Measurements from ENCODE around the gene TP73. TPM values are rescaled to one million over a fixed set of nuclear protein-coding genes. Genes with fewer than 3 reads are reported as not detected.

Gene TP73
- polyA plus RNA-seq, 12 donors, result 0.56 to 9.4 (median 1.3) TPM; not detected in 2

GRCh38 chr1:3685906-3686305 lies 33.6 kb downstream of the TP73 start:
- no peak for DNase-seq

DNA sequence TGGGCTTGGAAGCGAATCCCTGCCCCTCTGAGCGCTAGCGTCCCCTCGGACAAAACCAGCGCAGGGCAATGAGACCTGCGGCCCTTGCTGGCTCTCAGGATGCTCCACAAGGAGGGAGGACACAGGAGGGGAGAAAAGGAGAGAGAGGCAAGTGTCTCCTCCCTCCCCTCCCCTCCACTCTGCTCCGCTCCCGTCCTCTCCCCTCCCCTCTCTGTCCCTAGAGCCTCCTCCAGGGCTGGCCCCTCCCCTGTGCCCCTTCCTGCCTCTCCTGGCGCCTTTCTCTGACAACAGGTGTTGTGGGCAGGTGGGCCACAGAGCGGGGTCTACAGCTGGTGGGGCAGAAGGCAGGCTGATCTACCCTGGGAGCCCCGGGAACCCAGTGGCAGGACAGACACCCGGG lies 35.2 kb downstream of the TP73 start:
- DNase-seq, result no peak

GRCh38 chr1:3688356-3689137 lies 36.2 kb downstream of the TP73 start:
- no peak for DNase-seq

DNA sequence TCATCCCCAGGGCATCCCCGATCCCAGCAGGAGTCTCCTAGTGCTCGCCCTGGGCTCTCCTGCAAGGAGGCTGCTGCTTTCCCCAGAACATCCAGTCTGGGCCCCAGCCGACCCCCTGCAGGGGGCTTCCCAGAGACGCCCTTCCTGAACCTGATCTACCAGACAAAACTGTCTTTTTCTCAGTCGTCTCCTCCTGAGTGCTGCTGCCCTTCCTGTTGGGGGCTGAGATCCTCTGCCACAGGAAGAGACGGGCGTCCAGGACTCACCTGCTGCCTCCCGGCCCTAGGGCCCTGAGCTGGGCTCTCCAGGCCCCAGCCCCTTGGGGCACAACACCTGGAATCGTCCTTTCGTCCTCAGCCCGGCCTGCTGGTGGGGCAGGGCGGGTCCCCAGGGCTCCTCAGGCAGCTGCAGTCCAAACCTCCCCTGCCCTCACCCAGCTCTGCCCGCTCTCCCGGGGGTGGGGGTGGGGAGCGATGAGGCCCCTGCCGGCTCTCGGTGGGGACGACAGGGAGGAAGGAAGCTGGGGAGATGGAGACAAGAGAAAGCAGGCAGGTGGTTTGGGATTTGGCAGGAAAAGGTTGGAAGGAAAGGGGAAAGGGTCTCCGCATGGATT lies 36.9 kb downstream of the TP73 start:
- no peak for DNase-seq

DNA sequence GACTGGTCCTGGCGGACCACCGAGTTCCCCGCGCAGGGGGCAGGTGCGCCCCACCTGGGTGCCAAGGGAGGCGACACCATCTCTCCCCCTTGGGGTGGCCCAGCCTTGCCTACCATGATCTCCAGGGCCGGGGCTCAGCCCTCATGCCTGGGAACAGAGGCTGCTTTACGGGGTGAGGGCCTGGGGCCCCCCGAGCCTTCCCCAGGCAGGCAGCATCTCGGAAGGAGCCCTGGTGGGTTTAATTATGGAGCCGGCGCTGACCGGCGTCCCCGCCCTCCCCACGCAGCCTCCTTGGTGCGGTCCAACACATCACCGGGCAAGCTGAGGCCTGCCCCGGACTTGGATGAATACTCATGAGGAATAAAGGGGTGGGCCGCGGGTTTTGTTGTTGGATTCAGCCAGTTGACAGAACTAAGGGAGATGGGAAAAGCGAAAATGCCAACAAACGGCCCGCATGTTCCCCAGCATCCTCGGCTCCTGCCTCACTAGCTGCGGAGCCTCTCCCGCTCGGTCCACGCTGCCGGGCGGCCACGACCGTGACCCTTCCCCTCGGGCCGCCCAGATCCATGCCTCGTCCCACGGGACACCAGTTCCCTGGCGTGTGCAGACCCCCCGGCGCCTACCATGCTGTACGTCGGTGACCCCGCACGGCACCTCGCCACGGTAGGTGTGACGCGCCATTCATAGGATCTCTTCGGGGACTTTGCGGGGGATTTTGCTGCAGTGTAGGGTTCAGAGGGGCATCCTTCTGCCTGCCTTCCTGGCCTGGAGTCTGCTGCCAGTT lies 38.2 kb downstream of the TP73 start:
- DNase-seq, result no peak

DNA sequence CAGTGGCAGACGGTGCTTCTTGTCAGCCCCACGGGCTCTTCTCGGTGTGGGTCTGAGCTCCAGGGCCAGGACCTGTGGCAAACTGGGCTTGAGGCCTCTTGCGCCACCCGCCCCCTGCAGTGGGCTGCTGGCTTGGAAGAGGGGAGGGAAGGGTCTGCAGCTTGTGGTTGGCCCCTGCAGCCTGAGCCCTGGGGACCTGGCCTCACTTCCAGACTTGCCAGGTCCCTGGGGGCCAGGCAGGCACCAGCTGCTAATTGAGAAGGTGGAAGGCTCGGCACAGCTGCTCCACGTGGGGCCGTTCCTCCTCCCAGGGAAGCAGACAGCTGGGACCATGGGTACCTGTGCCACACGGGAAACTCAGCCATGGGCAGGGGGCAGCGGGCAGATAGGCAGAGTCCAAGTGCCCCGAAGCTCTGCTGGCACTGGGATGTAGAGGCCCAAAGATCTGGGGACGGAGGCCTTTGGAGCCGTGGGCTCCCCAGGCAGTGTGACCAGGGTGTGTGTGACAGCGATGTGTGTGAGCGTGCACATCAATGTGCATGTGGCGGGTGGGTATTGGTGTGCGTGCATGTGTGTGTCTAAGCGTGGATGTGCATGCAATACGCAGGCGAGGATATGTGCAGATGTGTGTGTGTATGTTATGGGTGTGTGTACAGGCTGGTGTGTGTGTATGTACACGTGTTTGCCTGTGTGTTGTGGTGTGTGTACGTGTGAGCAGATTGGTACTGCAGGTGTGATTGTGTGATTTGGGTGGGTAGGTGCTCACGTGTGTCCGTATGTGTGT lies 39.3 kb downstream of the TP73 start:
- no peak for DNase-seq

DNA sequence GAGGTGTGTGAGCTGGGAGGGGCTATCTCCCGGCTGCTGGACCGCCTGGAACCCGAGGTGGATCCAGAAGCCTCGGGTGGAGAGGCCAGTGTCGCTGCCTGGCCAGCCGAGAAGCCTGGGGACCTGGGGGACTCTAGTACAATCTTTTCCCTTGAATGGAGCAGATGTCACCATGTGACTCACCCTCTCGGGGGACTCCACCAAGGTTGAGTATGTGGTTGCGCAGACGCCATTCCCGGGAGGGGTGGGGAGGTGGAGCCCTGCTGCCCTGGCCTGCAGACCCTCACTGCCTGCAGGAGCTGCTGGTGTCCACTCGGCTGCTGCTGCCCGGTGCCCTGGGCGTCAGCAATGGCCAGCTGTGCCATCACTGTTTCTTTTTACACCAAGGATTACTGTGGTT lies 40.3 kb downstream of the TP73 start:
- no peak for DNase-seq

DNA sequence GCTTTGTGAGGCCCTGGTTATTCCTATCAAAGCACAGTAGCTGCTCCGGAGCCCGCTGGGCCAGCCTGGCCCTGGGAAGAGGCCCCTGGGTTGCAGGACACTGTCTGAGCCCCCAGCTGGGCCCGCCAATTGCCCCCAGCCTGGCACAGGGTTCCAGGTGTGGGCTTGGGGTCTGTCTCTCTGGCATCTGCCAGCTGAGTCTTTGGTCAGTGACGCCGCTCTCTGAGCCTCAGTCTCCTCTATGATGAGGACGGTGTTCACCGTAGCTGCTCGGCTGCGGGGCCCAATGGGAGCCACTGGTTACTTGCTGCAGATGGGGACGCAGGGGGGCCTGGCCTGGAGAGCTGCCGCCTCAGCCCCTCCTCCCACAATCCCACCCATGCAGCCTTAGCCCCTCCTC lies 41.0 kb downstream of the TP73 start:
- no peak for DNase-seq

DNA sequence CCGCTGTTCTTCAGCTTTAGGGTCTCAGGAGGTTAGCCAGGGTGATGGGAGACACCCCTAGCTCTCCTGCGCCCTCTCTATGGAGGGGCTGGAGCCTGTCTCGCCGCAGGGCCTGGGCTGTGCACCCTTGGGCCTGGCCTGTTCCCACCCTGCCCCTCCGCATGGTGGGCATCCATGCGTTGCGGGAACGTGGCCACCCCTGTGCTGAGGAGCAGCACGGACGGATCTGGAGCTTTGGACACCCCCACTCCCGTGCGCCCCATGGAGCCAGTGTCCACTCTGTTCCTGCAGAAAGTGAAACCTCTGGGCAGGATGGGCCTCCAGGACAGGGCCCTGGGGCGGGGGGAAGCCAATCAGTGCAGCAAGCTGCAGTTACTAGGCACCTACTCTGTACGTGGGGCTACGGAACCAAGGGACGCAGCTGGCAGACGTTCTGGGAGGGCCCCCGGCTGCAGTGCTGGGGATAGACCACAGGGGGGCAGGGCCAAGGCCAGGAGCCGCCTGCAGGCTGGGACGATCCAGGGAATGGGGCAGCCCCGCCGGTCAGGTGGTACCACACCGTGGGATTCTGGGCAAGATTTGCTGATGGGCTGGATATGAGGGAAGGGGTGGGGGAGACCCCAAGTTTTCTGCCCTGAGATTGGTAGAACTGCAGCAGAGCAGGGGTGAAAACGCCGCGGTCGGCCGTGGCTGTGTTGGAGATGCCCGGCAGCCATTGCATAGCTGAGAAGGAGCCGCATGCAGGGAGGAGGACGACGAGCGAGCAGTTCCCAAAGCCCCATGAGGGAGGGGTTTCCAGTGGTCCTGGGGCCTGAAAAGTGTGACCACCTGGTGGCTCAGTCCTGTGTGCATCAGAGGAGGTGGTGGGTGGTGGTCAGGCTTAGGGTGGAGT lies 43.3 kb downstream of the TP73 start:
- DNase-seq, result no peak

- DNase-seq, result no peak
These were observed 44.4 kb downstream of the TP73 start for GRCh38 chr1:3696689-3697088.

- no peak for DNase-seq
These were observed 44.8 kb downstream of the TP73 start for GRCh38 chr1:3697104-3697503.

DNA sequence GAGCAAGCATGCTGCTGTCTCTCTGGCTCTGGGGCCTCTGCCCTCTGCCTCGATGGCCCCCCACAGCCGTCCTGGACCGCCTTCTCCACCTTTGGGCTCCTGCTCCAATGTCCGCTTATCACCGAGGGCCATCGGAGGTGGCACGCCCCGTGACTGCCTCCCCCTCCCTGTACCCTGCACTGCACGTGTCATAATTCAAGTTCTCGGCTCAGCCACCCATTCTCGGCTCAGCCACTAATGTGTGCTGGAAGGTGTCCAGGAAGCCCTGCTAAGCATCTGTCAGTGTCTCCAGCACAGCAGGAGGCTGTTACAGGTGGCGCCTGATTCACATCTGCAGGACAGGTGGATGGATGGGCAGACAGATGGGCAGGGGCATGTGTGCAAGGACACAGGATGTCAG lies 45.5 kb downstream of the TP73 start:
- no peak for DNase-seq

- no peak for DNase-seq
These were observed 46.5 kb downstream of the TP73 start for GRCh38 chr1:3698660-3699408.

DNA sequence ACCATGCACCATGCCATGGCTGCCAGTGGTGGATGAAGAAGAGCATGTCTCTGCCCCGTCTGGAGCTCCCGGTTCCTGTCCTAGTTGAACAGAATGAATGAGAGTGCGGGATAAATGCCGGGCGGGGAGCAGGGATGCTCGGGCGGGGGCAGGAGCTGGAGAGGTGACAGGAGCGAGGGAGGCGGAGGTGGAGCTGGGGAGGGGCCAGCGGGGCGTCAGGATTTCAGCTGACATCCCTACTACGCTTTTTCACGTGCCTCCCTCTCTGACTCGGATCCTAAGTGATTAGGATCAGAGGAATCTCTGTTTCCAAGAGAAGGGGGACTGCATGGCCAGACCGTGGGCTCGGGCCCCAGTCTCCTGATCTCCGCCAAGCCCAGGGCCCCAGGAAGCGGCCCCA lies 47.3 kb downstream of the TP73 start:
- no peak for DNase-seq

GRCh38 chr1:3700631-3701030 lies 48.3 kb downstream of the TP73 start:
- no peak for DNase-seq

DNA sequence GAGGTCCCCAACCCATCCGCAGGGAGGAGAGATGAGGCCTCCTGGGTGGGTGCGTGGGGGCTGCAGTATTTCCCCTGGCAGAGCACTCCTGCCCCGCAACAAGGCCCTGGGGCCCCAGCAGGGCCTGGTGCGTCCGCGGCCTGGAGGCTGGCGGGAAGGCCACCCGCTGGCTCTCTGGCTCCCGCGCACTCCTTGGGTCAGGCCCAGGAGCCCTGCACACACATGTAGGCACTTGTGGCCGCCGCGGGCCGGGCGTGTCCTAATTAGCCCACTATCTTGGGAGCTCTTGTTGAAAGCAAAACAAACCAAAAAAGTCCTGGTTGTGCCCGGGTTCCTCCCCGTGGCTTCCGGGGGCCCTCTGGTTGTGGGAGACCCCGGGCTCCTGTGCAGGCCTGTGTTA lies 50.2 kb downstream of the TP73 start:
- DNase-seq, result no peak

DNA sequence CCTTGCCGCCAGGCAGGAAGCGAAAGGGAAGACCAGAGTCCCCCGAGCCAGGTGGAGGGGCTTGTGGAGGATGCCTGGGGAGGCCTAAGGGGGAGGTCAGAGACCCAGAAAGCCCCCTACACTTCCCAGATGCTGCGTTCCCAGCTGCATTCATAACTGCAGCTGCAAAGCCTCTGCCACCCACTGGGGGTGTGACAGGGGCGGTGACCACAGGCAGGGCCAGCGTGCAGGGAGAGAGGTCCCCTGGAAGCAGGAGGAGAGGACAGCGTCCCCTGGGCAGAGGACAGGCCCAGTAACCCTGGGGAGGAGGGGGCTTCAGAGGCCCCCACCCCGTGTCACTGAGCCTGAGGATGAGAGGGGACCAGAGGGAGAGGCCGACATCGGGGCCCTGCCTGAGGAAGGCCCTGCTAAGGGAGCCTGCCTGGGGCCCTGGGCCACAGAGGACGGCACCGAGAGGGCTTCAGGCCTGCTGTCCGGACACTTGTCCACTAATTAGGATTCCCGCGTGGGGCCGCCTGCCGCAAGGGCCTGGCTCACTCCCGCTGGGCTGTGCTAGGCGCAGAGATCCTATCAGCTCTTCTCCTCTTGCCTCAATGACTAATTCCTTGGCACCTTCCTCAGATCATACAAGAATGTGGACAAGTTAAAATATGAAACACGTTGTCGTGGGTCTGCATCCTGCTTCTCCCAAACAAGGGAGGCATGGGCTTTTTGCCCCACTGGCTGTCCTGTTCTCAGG lies 50.8 kb downstream of the TP73 start:
- DNase-seq, result no peak

DNA sequence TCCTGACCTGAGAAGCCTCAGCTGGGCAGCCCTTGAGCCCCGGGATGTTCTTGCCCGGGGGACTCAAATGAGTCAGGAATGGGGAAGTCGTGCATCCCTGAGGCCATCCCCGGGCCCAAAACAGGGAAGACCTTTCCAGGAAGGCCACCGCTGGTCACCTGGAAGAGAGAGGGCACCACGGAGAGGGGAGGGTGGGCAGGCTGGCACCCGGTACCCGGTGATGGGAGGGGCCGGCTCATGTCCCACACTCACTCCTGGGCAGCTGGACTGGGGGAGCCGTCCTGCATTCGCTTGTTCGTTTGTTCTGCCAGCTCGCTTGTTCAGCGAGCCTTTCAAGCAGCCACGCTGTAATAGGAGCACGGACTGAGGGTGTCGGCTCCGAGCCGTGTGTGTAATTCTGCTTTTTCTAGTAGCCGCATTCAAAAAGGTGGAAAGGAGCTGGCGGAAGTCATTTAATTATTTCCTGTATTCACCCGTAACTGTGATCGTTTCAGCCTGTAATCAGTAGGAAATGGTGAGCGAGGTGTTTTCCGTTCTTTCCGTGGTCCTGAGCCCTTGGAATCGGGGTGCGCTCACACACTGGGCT lies 51.6 kb downstream of the TP73 start:
- no peak for DNase-seq

DNA sequence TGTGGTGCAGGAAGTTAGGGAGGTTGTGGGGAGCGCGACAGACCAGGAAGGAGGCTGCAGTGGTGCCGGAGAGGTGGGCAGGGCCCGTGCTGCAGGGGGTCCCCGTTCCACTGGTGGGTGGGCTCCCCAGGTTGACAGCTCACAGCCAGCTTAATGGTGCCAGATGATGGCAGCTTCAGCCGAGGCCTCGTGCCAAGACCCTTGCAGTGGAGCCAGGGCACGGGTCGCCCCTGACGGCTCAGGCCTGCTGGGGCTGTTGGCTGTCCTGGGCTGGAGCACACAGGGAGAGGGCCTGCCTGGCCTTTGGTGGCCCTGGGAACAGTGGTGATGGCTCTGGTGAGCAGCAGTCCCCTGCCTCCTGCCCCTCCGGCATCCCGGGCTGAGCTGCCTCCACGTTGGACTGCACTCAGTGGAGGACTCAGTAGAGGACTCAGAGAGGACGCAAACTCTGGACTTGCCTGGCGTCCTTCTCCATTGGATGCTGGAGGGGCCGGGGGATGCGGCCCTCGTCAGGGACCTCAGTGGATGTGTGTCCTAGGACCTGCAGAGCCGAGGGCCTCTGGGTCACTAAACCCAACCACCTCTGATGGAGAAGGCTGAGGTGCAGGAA lies 53.1 kb downstream of the TP73 start:
- no peak for DNase-seq

Data from muscle of arm (tissue), 12 donors.